SK-N-SH (cell line): ENCODE measurements around the gene DYRK1A.
"Not testable (repeated sequence)": the region's sequence is repeated elsewhere in the genome, so short reads cannot be mapped to it uniquely, and the experiment has no call there.

ENCODE experiments used
- ELF1 ChIP-seq: IDR thresholded peaks from 2 replicates; pipeline ENCODE4 v1.4.0; 2012
- FOSL2 ChIP-seq: IDR thresholded peaks from 2 replicates; pipeline ENCODE4 v1.4.0; 2012; ENCODE audit warnings: low read depth, mild to moderate bottlenecking, moderate library complexity, borderline replicate concordance
- GATA2 ChIP-seq: sonication (generic); formaldehyde crosslinking; IDR thresholded peaks from 2 replicates; pipeline ENCODE4 v1.5.0; 2020; ENCODE audit warnings: mild to moderate bottlenecking, missing genetic modification reagents
- MEF2A ChIP-seq: IDR thresholded peaks from 2 replicates; pipeline ENCODE4 v1.4.0; 2012; ENCODE audit warnings: low read depth, borderline replicate concordance
- MXI1 ChIP-seq: IDR thresholded peaks from 2 replicates; pipeline ENCODE4 v1.6.1; 2012; ENCODE audit warnings: mild to moderate bottlenecking, low read depth, low read length, improper control_type of control experiment
- POLR2AphosphoS5 ChIP-seq: IDR thresholded peaks from 2 replicates; pipeline ENCODE4 v1.6.1; 2012; ENCODE audit warnings: low read depth, low read length
- RAD21 ChIP-seq: IDR thresholded peaks from 2 replicates; pipeline ENCODE4 v1.6.1; 2012; ENCODE audit warnings: mild to moderate bottlenecking, low read length
- RFX5 ChIP-seq: IDR thresholded peaks from 2 replicates; pipeline ENCODE4 v1.6.1; 2012; ENCODE audit warnings: mild to moderate bottlenecking, improper control_type of control experiment, low read length
- YY1 ChIP-seq: IDR thresholded peaks from 2 replicates; pipeline ENCODE4 v1.4.0; 2012; ENCODE audit warnings: low read depth, mild to moderate bottlenecking
- TF ChIP-seq, protein P1 (sequence below): fragments of 200-600 bp; sonication (generic); IDR thresholded peaks from 2 replicates; pipeline ENCODE4 v1.6.1; 2017; ENCODE audit warnings: antibody characterized with exemption, mild to moderate bottlenecking, moderate library complexity
- TF ChIP-seq, protein P2 (sequence below): IDR thresholded peaks from 2 replicates; pipeline ENCODE4 v1.4.0; 2012; ENCODE audit warnings: low read depth
- TF ChIP-seq, protein P3 (sequence below): IDR thresholded peaks from 2 replicates; pipeline ENCODE4 v1.4.0; 2012; ENCODE audit warnings: low read depth, borderline replicate concordance
- TF ChIP-seq, protein P4 (sequence below): fragments of 150-350 bp; IDR thresholded peaks from 2 replicates; pipeline ENCODE4 v1.6.1; 2016; ENCODE audit warnings: mild to moderate bottlenecking, low read depth, low read length

DNA sequence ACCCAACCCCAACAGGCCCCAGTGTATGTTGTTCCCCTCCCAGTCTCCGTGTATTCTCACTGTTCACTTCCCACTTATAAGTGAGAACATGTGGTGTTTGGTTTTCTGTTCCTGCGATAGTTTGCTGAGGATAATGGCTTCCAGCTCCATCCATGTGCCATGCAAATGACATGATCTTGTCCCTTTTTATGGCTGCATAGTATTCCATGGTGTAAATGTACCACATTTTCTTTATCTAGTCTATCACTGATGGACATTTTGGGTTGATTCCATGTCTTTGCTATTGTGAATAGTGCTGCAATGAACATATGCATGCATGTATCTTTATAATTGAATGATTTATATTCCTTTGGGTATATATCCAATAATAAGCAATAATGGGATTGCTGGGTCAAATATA is 174.6 kb downstream of the DYRK1A start:
- TF ChIP-seq MEF2A, RAD21, MXI1, GATA2, YY1, FOSL2, RFX5, POLR2AphosphoS5, ELF1: not testable (repeated sequence)
- TF ChIP-seq, protein P1, sequence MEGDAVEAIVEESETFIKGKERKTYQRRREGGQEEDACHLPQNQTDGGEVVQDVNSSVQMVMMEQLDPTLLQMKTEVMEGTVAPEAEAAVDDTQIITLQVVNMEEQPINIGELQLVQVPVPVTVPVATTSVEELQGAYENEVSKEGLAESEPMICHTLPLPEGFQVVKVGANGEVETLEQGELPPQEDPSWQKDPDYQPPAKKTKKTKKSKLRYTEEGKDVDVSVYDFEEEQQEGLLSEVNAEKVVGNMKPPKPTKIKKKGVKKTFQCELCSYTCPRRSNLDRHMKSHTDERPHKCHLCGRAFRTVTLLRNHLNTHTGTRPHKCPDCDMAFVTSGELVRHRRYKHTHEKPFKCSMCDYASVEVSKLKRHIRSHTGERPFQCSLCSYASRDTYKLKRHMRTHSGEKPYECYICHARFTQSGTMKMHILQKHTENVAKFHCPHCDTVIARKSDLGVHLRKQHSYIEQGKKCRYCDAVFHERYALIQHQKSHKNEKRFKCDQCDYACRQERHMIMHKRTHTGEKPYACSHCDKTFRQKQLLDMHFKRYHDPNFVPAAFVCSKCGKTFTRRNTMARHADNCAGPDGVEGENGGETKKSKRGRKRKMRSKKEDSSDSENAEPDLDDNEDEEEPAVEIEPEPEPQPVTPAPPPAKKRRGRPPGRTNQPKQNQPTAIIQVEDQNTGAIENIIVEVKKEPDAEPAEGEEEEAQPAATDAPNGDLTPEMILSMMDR, result not testable (repeated sequence)
- TF ChIP-seq, protein P2, sequence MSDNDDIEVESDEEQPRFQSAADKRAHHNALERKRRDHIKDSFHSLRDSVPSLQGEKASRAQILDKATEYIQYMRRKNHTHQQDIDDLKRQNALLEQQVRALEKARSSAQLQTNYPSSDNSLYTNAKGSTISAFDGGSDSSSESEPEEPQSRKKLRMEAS, result not testable (repeated sequence)
- TF ChIP-seq, protein P3, sequence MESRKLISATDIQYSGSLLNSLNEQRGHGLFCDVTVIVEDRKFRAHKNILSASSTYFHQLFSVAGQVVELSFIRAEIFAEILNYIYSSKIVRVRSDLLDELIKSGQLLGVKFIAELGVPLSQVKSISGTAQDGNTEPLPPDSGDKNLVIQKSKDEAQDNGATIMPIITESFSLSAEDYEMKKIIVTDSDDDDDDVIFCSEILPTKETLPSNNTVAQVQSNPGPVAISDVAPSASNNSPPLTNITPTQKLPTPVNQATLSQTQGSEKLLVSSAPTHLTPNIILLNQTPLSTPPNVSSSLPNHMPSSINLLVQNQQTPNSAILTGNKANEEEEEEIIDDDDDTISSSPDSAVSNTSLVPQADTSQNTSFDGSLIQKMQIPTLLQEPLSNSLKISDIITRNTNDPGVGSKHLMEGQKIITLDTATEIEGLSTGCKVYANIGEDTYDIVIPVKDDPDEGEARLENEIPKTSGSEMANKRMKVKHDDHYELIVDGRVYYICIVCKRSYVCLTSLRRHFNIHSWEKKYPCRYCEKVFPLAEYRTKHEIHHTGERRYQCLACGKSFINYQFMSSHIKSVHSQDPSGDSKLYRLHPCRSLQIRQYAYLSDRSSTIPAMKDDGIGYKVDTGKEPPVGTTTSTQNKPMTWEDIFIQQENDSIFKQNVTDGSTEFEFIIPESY, result not testable (repeated sequence)
- TF ChIP-seq, protein P4, sequence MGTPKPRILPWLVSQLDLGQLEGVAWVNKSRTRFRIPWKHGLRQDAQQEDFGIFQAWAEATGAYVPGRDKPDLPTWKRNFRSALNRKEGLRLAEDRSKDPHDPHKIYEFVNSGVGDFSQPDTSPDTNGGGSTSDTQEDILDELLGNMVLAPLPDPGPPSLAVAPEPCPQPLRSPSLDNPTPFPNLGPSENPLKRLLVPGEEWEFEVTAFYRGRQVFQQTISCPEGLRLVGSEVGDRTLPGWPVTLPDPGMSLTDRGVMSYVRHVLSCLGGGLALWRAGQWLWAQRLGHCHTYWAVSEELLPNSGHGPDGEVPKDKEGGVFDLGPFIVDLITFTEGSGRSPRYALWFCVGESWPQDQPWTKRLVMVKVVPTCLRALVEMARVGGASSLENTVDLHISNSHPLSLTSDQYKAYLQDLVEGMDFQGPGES, result not testable (repeated sequence)
